DOHH2 (cell line): Measurements from ENCODE around the gene LONRF3.

Experiments
- H3F3A ChIP-seq: fragments of 200-600 bp; sonication (generic), shearing (Covaris generic); 2 replicates; pipeline ENCODE4 v1.6.0; 2016; ENCODE audit warnings: antibody characterized with exemption, mild to moderate bottlenecking; ENCODE audit not compliant: control insufficient read depth, insufficient read depth
- H3K27ac ChIP-seq: fragments of 200-600 bp; sonication (generic); 2 replicates; pipeline ENCODE4 v1.5.1; 2014; ENCODE audit warnings: low read depth, mild to moderate bottlenecking, low read length, moderate library complexity
- H3K27me3 ChIP-seq: fragments of 200-600 bp; sonication (generic); 2 replicates; pipeline ENCODE4 v1.6.1; 2014; ENCODE audit warnings: mild to moderate bottlenecking, low read length, mixed read lengths; ENCODE audit not compliant: control insufficient read depth
- H3K36me3 ChIP-seq: fragments of 200-600 bp; sonication (generic); 2 replicates; pipeline ENCODE4 v1.6.1; 2014; ENCODE audit warnings: mild to moderate bottlenecking, low read length, moderate library complexity, mixed read lengths; ENCODE audit not compliant: control insufficient read depth
- H3K4me1 ChIP-seq: fragments of 200-600 bp; sonication (generic); 2 replicates; pipeline ENCODE4 v1.6.1; 2014; ENCODE audit warnings: mild to moderate bottlenecking, low read length, mixed read lengths; ENCODE audit not compliant: control insufficient read depth
- H3K4me2 ChIP-seq: fragments of 200-600 bp; sonication (generic); 2 replicates; pipeline ENCODE4 v1.6.0; 2014; ENCODE audit warnings: mild to moderate bottlenecking, low read length, moderate library complexity
- H3K4me3 ChIP-seq: fragments of 200-600 bp; sonication (generic); 2 replicates; pipeline ENCODE4 v1.5.1; 2014; ENCODE audit warnings: mild to moderate bottlenecking, low read length, mixed read lengths
- H3K79me2 ChIP-seq: fragments of 200-600 bp; sonication (generic); 2 replicates; pipeline ENCODE4 v1.6.1; 2014; ENCODE audit warnings: mild to moderate bottlenecking, low read length, mixed read lengths; ENCODE audit not compliant: control insufficient read depth
- H3K9me2 ChIP-seq: fragments of 200-600 bp; sonication (generic); replicated peaks from 2 replicates; pipeline ENCODE4 v1.6.1; 2014; ENCODE audit warnings: mild to moderate bottlenecking, low read length, mixed read lengths; ENCODE audit not compliant: control insufficient read depth
- H3K9me3 ChIP-seq: fragments of 200-600 bp; sonication (generic); 2 replicates; pipeline ENCODE4 v1.6.1; 2014; ENCODE audit warnings: antibody characterized with exemption, low read length, mixed read lengths; ENCODE audit not compliant: control insufficient read depth, insufficient read depth
- H4K20me1 ChIP-seq: fragments of 200-600 bp; sonication (generic); 2 replicates; pipeline ENCODE4 v1.6.0; 2014; ENCODE audit warnings: low read depth, mild to moderate bottlenecking, antibody characterized with exemption, low read length, moderate library complexity; ENCODE audit not compliant: control insufficient read depth, insufficient read depth
- EZH2phosphoT487 ChIP-seq: fragments of 200-600 bp; sonication (generic); IDR thresholded peaks from 2 replicates; pipeline ENCODE4 v1.6.1; 2017; ENCODE audit warnings: borderline replicate concordance, mild to moderate bottlenecking, antibody characterized with exemption, low read length, moderate library complexity, mixed read lengths
- TF ChIP-seq, protein P1 (sequence below): fragments of 200-600 bp; sonication (generic); IDR thresholded peaks from one replicate; pipeline ENCODE4 v1.5.1; 2014; ENCODE audit warnings: antibody characterized with exemption, mild to moderate bottlenecking, low read depth, low read length; ENCODE audit not compliant: poor library complexity, severe bottlenecking

The LONRF3 gene

DNA sequence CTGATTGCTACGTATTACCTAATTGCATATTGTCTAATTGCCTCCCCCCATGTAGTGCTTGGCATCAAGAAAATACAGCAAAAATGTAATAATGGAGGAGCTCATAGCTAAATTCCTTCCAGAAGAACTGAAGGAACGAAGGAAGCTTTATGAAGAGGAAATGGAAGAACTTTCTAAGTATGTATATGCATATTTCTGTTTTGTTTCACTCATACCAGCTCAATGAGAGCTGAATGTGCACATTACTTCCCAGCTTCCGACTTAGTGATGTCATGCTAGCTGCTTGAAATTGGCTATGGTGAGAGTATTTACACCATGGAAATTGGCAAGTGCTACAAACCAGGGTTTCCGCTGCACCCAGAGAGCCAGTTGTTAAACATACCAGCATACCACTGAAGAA is 34.7 kb downstream of the LONRF3 start:
- no peak overlapping the region for H3K27ac ChIP-seq
- H3K27me3 ChIP-seq: no peaks in the 10 kb centered on the region
- no peaks in the 10 kb centered on the region for H4K20me1 ChIP-seq
- no peaks in the 10 kb centered on the region for H3K36me3 ChIP-seq
- no peaks in the 10 kb centered on the region for H3K4me1 ChIP-seq
- TF ChIP-seq, protein P1, sequence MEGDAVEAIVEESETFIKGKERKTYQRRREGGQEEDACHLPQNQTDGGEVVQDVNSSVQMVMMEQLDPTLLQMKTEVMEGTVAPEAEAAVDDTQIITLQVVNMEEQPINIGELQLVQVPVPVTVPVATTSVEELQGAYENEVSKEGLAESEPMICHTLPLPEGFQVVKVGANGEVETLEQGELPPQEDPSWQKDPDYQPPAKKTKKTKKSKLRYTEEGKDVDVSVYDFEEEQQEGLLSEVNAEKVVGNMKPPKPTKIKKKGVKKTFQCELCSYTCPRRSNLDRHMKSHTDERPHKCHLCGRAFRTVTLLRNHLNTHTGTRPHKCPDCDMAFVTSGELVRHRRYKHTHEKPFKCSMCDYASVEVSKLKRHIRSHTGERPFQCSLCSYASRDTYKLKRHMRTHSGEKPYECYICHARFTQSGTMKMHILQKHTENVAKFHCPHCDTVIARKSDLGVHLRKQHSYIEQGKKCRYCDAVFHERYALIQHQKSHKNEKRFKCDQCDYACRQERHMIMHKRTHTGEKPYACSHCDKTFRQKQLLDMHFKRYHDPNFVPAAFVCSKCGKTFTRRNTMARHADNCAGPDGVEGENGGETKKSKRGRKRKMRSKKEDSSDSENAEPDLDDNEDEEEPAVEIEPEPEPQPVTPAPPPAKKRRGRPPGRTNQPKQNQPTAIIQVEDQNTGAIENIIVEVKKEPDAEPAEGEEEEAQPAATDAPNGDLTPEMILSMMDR: no peak
- no peak overlapping the region for H3K4me2 ChIP-seq
- H3K9me3 ChIP-seq: no peaks in the 10 kb centered on the region
- H3K4me3 ChIP-seq: no peak overlapping the region
- H3F3A ChIP-seq: no peaks in the 10 kb centered on the region
- H3K9me2 ChIP-seq: no peaks in the 10 kb centered on the region
- H3K79me2 ChIP-seq: no peaks in the 10 kb centered on the region

DNA sequence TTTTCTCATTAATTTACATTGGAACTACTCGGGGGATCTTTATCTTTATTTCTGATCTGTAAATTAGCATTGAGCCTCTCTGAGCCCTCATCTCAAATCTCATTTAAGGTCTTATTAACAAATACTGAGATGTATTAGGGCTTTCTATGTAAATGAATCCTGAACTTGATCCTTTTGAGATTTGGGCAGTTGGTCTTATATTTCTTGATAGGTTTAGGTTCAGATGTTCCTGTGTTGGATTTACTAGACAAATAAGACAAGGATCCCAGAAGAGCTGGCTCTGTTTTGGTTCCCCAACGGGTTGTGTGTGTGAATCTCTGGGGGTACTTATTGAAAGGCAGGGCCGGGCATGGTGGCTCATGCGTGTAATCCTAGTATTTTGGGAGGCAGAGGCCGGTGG is 36.1 kb downstream of the LONRF3 start:
- Histone ChIP-seq H3K9me2 (no peaks in the 10 kb centered on the region), H3K4me1 (peaks cover 2% of the 10 kb centered on the region; the same call in 1 of the 2 replicates), H4K20me1 (no peaks in the 10 kb centered on the region), H3K4me3 (no peak overlapping the region), H3K27me3 (no peaks in the 10 kb centered on the region), H3F3A (no peaks in the 10 kb centered on the region), H3K4me2 (no peak overlapping the region), H3K79me2 (no peaks in the 10 kb centered on the region), H3K36me3 (no peaks in the 10 kb centered on the region), H3K27ac (no peak overlapping the region), H3K9me3 (no peaks in the 10 kb centered on the region)
- TF ChIP-seq EZH2phosphoT487: no peak
- TF ChIP-seq, protein P1: no peak

DNA sequence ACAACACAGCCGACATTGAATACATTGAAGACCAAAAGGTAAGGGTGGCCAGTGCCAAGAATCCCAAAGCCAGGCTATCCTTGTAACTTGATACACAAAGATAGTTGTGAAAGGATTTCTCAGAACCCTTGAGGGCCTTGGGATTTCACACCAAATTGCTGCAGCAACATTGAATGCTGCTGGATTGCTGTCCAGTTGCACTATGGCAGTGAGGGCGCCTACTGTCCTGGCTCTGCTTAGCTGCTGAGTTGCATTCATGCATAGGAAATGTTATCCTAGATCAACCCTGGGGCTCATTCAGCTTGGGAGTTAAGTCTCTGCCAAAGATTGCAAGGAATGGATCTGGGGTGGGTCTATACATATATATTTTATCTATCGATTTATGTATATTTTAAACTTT is 38.7 kb downstream of the LONRF3 start:
- Histone ChIP-seq H3K4me2 (no peak overlapping the region), H3F3A (no peaks in the 10 kb centered on the region), H3K27me3 (no peaks in the 10 kb centered on the region), H3K9me3 (no peaks in the 10 kb centered on the region), H3K27ac (no peak overlapping the region), H3K4me3 (no peak overlapping the region), H3K36me3 (no peaks in the 10 kb centered on the region), H3K79me2 (no peaks in the 10 kb centered on the region), H3K4me1 (peaks cover 2% of the 10 kb centered on the region; the same call in 1 of the 2 replicates), H3K9me2 (no peaks in the 10 kb centered on the region), H4K20me1 (no peaks in the 10 kb centered on the region)
- no peak for TF ChIP-seq EZH2phosphoT487
- TF ChIP-seq, protein P1: no peak
